ENCODE data around the gene CRACR2B.
A peak's percentile ranks its signal among the peaks of the same experiment; 100 is the strongest.

CRACR2B gene

DNA sequence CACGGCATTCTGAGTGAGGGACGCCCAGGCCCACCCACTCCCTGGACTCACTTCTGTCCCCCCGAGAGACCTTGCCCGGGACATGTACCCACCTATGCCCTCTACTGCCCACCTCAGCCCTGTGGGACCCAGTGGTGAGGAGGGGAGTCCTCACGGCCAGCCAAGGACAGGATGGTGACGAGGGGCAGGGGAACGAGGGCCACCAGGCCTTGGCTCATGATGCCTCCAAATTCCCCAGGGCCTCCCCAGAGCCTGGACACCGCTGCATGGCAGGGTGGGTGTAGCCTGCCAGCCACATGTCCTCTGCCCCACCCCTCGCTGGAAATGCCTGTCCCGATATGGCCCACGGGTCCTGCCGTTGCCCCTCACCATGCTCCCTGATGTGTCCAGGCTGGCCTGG lies 41.1 kb downstream of the CRACR2B start:
- TF ChIP-seq, protein P1, sequence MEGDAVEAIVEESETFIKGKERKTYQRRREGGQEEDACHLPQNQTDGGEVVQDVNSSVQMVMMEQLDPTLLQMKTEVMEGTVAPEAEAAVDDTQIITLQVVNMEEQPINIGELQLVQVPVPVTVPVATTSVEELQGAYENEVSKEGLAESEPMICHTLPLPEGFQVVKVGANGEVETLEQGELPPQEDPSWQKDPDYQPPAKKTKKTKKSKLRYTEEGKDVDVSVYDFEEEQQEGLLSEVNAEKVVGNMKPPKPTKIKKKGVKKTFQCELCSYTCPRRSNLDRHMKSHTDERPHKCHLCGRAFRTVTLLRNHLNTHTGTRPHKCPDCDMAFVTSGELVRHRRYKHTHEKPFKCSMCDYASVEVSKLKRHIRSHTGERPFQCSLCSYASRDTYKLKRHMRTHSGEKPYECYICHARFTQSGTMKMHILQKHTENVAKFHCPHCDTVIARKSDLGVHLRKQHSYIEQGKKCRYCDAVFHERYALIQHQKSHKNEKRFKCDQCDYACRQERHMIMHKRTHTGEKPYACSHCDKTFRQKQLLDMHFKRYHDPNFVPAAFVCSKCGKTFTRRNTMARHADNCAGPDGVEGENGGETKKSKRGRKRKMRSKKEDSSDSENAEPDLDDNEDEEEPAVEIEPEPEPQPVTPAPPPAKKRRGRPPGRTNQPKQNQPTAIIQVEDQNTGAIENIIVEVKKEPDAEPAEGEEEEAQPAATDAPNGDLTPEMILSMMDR (IDR thresholded peaks at IDR 0.05; ENCODE audit: low read length, missing control alignments): no peak
- no peak for DNase-seq (ENCODE audit: low read depth)
- no peak overlapping the region for H3K4me3 ChIP-seq (replicated peaks; ENCODE audit: low read depth, low read length)

DNA sequence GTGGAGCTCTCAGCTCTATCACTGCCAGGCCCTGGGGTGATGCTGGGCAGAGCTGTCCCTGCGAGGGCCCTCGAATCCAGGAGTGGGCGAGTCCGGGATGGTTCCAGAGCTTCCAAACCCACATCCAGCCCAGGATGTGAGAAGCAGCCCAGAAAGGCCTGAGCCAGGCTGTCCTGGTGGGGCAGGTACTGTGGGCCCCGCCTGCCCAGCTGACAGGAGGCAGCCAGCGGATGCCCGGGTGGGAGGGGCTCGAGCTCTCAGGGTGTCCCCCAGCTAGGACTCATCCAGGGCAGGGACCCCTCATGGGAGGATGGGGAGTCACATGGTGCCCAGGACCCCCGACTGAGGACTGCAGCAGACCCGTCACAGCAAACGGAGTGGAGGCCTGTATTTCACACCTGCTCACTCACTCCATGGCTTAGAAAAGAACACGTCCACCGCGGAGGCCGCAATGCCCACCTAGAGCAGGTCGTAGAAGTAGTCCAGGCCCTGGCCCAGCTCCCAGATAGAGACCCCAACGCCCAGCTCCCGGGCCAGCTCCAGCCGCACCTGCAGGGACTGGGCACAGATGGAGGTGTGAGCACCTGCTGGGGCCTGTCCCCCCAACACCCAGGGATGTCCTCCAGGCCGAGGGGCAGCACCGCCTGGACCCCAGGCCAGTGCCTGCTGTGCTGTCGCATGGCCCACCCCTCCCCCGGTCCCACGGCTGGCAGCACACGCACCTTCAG lies 41.8 kb downstream of the CRACR2B start:
- H3K4me3 ChIP-seq (replicated peaks; ENCODE audit: low read depth, low read length): no peak overlapping the region
- DNase-seq (ENCODE audit: low read depth): no peak
- TF ChIP-seq, protein P1 (IDR thresholded peaks at IDR 0.05; ENCODE audit: low read length, missing control alignments): no peak

DNA sequence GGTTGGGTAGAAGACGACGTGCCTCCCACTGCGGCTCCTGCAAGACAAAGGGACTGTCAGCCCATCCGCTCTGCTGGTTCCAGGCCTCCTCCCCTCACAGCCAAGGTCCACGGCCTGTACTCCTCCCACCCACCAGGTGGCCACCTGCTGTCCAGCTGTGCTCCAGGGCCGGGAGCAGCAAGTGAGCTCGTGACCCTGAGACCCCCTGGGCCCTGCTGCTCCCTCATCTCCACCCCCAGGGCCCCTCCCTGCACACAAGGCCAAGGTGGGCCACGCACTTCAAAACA lies 42.4 kb downstream of the CRACR2B start:
- TF ChIP-seq, protein P1 (IDR thresholded peaks at IDR 0.05; ENCODE audit: low read length, missing control alignments): peak; percentile 12
- DNase-seq (ENCODE audit: low read depth): no peak
- no peak overlapping the region for H3K4me3 ChIP-seq (replicated peaks; ENCODE audit: low read depth, low read length)

DNA sequence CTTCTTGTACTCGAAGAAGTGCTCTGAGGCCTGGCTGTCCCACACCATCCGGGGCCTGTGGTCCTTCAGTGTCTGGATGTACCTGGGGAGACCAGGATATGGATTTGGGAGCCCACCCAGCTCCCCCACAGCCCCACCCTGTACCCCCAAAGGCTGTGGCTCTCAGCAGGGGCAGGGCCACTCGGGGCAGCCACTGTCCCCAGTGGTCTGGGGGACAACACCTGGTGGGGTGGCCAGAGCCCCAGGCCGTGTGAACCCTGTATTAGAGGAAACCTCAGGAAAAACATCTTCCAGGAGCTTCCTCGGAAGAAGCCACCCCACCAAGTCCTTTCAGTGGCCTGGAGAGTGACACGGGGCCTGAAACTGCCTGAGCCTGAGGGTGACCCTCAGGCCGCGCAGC lies 42.7 kb downstream of the CRACR2B start:
- TF ChIP-seq, protein P1 (IDR thresholded peaks at IDR 0.05; ENCODE audit: low read length, missing control alignments): no peak
- no peak for DNase-seq (ENCODE audit: low read depth)
- no peak overlapping the region for H3K4me3 ChIP-seq (replicated peaks; ENCODE audit: low read depth, low read length)

DNA sequence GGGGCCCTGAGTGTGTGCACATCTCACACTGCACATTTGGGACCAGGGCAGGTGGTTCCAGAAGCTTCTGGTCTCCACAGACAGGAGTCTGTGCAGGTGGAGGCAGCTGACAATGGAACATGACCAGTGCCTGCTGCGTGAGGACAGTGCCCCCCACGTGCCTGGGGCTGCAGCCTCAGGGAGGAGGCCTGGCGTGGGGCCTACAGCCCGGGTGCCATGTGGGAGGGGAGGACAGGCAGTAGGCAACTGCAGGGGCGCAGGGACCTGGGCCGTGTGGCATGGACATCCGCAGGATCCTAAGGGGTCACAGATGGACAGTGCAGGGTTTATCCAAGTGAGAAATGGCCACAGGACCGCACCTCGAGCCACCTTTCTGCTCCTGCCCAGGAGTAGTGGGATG lies 43.8 kb downstream of the CRACR2B start:
- DNase-seq (ENCODE audit: low read depth): no peak
- H3K4me3 ChIP-seq (replicated peaks; ENCODE audit: low read depth, low read length): no peak overlapping the region
- TF ChIP-seq, protein P1 (IDR thresholded peaks at IDR 0.05; ENCODE audit: low read length, missing control alignments): no peak

DNA sequence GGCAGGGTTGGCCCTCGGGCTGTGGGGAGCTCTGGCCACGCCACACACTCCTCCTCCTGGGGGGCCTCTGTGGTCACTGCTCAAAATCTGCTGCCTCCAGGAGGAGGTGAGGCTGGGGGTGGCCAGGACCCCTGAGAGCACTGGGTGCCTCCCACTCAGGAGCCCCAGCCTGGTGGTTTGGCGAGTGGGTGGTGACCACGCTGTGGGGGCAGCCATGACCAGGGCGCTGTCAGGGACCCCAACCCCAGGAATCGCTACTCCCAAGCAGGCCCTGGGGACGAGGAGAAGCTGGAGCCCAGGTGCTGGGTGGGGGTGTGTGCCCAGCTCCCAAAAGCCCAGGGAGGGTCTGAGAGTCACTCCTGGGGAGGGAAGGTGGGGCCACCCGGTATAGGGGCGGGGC lies 45.1 kb downstream of the CRACR2B start:
- DNase-seq (ENCODE audit: low read depth): no peak
- H3K4me3 ChIP-seq (replicated peaks; ENCODE audit: low read depth, low read length): no peak overlapping the region
- TF ChIP-seq, protein P1 (IDR thresholded peaks at IDR 0.05; ENCODE audit: low read length, missing control alignments): no peak

DNA sequence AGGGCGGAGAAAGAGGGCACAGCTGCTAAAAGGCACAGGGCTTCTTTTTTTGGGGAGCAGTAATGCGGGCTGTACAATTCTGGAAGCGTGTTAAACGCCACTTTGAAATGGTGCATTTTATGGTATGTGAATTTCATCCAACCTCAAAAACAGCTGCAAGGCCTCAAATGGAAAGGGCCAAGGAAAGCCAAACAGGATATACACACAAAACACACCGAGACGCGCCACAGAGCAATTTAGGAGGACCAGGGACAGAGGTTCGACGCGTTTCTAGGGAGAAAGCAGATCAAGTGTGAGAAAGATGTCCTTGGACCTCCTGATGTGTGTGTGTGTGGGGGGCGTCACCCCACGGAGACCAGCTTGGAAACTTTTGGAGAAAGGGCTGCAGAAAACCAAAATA lies 46.0 kb downstream of the CRACR2B start:
- DNase-seq (ENCODE audit: low read depth): peak; percentile 29
- TF ChIP-seq, protein P1 (IDR thresholded peaks at IDR 0.05; ENCODE audit: low read length, missing control alignments): no peak
- H3K4me3 ChIP-seq (replicated peaks; ENCODE audit: low read depth, low read length): no peak overlapping the region

Data from fibroblast of pulmonary artery (primary cell).